ENCODE results near the gene FLG. TPM values are rescaled to one million over a fixed set of nuclear protein-coding genes. Genes with fewer than 3 reads are reported as not detected.
"Not testable (repeated sequence)": the region's sequence is repeated elsewhere in the genome, so short reads cannot be mapped to it uniquely, and the experiment has no call there.

FLG gene
- not detected for total RNA-seq
- long read RNA-seq, donor 1: 0 reads
- long read RNA-seq, donor 2: 0 reads

- intact Hi-C loops (cut with DNase I): no loop called here
- DNase-seq (ENCODE audit: low spot score): no peak
Observed at GRCh38 chr1:152325111-152325510, at the start of gene FLG. TSS of gene FLG (minus strand) at chr1:152325239. CDS start at chr1:152315456, 9,783 bp downstream.

GRCh38 chr1:152374451-152374850, 49.4 kb upstream of the FLG start:
- no peak for DNase-seq (ENCODE audit: low spot score)
- intact Hi-C loops (cut with DNase I): no loop called here

- no peak for DNase-seq (ENCODE audit: low spot score)
- intact Hi-C loops (cut with DNase I): no loop called here
Observed at GRCh38 chr1:152372672-152373071, 47.6 kb upstream of the FLG start.

GRCh38 chr1:152367436-152367835, 42.4 kb upstream of the FLG start:
- no peak for DNase-seq (ENCODE audit: low spot score)

GRCh38 chr1:152359906-152360305, 34.9 kb upstream of the FLG start, which contains the start of gene FLG2:
TSS of gene FLG2 (minus strand) at chr1:152360006. CDS start at chr1:152358884, 1,122 bp downstream.
- DNase-seq (ENCODE audit: low spot score): no peak
- intact Hi-C loops (cut with DNase I): no loop called here

More at GRCh38 chr1:152367436-152367835, 42.4 kb upstream of the FLG start:
- intact Hi-C loops (cut with DNase I): no loop called here

- intact Hi-C loops (cut with DNase I): no loop called here
- DNase-seq (ENCODE audit: low spot score): no peak
Observed at GRCh38 chr1:152356736-152357135, 31.7 kb upstream of the FLG start.

GRCh38 chr1:152349611-152350010, 24.6 kb upstream of the FLG start:
- no peak for DNase-seq (ENCODE audit: low spot score)
- intact Hi-C loops (cut with DNase I): loop anchor here in 1 of 2 donors (5.0 kb wide), 1 partner anchor 207 kb away; no protein-coding TSS in a partner anchor

GRCh38 chr1:152348447-152348846, 23.4 kb upstream of the FLG start:
- DNase-seq (ENCODE audit: low spot score): no peak
- intact Hi-C loops (cut with DNase I): no loop called here

GRCh38 chr1:152347116-152347728, 22.2 kb upstream of the FLG start:
- no peak for DNase-seq (ENCODE audit: low spot score)

GRCh38 chr1:152344438-152344837, 19.4 kb upstream of the FLG start:
- no peak for DNase-seq (ENCODE audit: low spot score)
- intact Hi-C loops (cut with DNase I): no loop called here

More at GRCh38 chr1:152347116-152347728, 22.2 kb upstream of the FLG start:
- intact Hi-C loops (cut with DNase I): no loop called here

GRCh38 chr1:152343006-152343405, 18.0 kb upstream of the FLG start:
- no peak for DNase-seq (ENCODE audit: low spot score)
- intact Hi-C loops (cut with DNase I): no loop called here

- no peak for DNase-seq (ENCODE audit: low spot score)
- intact Hi-C loops (cut with DNase I): no loop called here
Observed at GRCh38 chr1:152335399-152335798, 10.4 kb upstream of the FLG start.

GRCh38 chr1:152328801-152329391, 3.9 kb upstream of the FLG start:
- no peak for DNase-seq (ENCODE audit: low spot score)

GRCh38 chr1:152313970-152314369, 11.1 kb downstream of the FLG start:
- intact Hi-C loops (cut with DNase I): no loop called here
- DNase-seq (ENCODE audit: low spot score): no peak

More at GRCh38 chr1:152328801-152329391, 3.9 kb upstream of the FLG start:
- intact Hi-C loops (cut with DNase I): no loop called here

GRCh38 chr1:152313319-152313801, 11.7 kb downstream of the FLG start:
- intact Hi-C loops (cut with DNase I): no loop called here
- peak; percentile 59 for DNase-seq (ENCODE audit: low spot score)

- intact Hi-C loops (cut with DNase I): not testable (repeated sequence)
- DNase-seq (ENCODE audit: low spot score): peak; percentile 60
Observed at GRCh38 chr1:152312169-152312568, 12.9 kb downstream of the FLG start.

GRCh38 chr1:152309955-152310354, 15.1 kb downstream of the FLG start:
- intact Hi-C loops (cut with DNase I): no loop called here
- peak; percentile 59 for DNase-seq (ENCODE audit: low spot score)

GRCh38 chr1:152309320-152309901, 15.6 kb downstream of the FLG start:
- intact Hi-C loops (cut with DNase I): not testable (repeated sequence)
- peak; percentile 71 for DNase-seq (ENCODE audit: low spot score)

- intact Hi-C loops (cut with DNase I): not testable (repeated sequence)
- DNase-seq (ENCODE audit: low spot score): peak; percentile 42
Observed at GRCh38 chr1:152308758-152309157, 16.3 kb downstream of the FLG start.

GRCh38 chr1:152307970-152308369, 17.1 kb downstream of the FLG start:
- intact Hi-C loops (cut with DNase I): not testable (repeated sequence)
- peak; percentile 62 for DNase-seq (ENCODE audit: low spot score)

All from posterior vena cava (tissue), 2 donors.